ENCODE data around the gene PERM1.
"Not testable (repeated sequence)": the region's sequence is repeated elsewhere in the genome, so short reads cannot be mapped to it uniquely, and the experiment has no call there.

PERM1 gene

DNA sequence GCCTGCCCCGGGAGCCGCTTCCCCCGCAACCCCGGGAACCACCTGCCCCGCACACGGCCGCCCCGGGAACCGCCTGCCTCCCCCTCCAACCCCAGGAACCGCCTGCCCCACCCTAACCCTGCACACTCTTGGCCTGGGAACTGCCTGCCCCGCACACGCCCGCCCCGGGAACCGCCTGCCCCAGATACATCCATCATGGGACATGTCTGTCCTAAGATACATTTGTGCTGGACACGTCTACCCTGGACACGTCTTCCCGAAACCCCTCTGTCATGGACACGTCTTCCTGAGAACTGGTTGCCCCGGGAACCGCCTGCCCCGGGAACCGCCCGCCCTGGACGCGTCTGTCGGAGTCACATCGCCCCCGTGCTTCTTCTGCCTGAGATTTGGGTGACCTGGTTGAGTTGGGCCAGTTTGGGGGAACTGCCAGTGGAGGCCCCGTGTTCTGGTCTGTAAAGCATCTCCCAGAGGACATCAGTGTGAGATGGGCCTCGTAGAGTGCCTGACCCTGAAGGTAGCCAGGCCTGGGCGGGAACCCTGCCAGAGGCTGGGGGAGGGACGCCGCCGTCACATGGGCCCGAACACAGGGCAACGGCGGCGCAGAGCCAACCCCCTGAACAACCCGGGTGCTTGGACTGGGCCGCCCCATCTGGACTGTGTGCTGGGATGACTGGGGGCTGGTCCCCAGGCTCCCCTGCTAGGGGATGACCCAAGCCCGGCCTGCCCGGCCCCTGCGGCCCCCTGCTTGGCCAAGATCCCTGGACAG, 3.6 kb downstream of the PERM1 start:
- DNase-seq, result no peak

DNA sequence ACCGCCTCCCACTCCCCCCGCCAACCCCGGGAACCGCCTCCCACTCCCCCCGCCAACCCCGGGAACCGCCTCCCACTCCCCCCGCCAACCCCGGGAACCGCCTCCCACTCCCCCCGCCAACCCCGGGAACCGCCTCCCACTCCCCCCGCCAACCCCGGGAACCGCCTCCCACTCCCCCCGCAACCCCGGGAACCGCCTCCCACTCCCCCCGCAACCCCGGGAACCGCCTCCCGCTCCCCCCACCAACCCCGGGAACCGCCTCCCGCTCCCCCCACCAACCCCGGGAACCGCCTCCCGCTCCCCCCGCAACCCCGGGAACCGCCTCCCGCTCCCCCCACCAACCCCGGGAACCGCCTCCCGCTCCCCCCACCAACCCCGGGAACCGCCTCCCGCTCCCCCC, 5.1 kb downstream of the PERM1 start:
- not testable (repeated sequence) for DNase-seq

DNA sequence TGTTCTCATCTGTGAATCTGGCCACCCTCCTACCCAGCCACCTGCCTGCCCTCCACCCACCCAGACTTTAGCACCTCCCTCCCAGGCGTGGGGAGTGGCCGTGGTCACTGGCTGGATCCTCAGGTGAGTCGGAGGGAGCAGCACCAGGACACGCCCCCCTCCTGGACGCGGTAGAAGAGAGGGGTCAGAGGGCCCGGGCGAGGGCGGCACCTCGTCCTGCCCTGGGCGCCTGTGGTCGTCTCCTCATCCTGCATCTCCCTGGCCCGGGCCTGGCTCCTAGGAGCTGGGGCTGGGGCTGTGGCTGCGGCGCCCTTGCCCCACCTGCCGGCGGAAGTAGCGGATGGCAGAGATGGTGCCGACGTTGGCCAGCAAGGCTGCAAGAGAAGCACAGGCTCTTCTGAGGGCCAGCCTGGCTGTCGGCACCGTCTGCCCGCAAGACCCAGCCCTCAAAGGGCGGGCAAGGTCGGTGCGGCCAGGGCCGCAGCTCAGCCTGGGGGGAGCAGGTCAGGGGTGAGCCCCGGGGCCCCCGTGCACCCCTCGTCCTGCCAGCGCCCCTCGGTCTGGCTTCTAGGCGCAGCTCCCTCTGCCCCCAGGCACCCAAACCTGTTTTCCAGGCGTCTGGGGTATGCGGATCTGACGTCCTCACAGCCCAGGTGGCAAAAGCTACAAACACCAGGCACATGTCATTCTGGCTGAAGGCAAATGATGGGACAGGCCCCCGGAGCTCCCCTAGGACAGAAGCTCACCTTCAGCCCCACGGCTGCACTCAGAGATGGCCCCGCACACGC, 5.8 kb downstream of the PERM1 start:
- peak; percentile 62 for DNase-seq

GRCh38 chr1:975365-975764, 6.5 kb downstream of the PERM1 start:
- no peak for DNase-seq

DNA sequence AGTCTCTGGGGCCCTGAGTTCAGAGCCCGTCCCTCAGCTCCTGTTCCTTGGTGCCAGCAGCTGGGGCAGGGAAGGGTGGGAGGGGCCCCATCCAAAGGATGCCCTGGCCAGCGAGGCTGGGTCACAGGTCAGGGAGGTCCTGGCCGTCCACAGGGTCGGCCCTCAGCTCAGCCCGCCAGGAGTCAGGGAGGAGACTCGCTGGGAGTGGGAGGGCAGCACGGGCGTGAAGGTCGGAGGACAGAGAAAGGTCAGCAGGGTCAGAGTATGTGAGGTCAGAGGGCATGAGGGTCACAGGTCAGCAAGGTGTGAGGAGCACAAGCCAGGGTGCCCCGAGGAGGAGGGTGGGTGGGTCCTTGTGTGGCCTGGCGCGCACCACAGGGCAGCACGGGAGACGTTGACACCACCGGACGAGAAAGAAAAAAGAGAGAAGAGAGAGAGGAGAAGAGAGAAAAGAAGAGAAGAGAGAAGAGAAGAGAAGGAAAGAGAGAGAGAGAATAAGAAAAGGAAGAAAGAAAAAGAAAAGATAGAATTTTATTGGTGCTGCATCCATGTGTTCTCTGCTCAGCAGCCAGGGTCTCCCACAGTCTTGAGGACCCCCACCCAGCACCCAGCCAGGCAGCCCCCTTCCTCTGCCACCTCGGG, 7.1 kb downstream of the PERM1 start:
- DNase-seq, result no peak

DNA sequence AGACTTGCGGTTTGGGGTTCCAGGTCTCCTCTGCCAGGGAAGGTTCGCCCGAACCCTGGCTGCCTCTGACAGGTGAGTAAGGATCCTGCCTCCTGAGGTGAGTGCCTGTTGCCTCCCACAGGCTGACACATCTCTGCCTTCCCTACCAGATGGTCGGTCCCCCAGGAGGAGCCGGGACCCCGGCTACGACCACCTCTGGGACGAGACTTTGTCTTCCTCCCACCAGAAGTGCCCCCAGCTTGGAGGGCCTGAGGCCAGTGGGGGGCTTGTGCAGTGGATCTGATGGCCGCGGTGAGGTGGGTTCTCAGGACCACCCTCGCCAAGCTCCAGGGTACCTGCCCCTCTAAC, 7.6 kb downstream of the PERM1 start:
- DNase-seq, result no peak

DNA sequence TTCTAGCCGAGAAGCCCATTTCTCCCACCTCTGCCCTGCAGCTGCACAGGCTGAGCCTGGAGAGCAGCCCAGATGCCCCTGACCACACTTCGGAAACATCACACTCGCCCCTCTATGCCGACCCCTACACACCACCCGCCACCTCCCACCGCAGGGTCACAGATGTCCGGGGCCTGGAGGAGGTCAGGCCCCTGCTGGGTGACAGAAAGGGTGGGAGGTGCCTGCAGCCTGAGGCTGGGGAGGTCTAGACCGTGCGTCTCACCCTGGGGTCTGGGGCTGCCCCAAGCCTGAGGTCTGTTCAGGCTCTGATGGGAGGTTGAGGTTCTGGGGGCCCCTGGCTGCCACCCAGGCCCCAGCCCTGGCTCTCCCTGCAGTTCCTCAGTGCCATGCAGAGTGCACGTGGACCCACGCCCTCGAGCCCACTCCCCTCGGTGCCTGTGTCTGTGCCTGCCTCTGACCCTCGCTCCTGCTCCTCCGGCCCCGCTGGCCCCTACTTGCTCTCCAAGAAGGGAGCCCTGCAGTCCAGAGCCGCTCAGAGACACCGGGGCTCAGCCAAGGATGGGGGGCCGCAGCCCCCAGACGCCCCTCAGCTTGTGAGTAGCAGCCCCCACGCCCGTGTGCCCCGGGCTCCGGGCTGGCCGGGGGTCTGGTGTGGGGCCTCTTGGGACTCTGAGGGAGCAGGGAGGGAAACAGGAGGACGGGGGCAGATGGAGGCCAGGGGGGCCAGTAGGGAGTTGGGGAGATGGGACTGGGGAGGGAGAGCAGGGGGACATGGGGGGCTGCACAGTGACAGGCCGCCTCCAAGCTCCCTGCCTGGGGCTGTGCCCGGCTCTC, 8.2 kb downstream of the PERM1 start:
- DNase-seq, result no peak

DNA sequence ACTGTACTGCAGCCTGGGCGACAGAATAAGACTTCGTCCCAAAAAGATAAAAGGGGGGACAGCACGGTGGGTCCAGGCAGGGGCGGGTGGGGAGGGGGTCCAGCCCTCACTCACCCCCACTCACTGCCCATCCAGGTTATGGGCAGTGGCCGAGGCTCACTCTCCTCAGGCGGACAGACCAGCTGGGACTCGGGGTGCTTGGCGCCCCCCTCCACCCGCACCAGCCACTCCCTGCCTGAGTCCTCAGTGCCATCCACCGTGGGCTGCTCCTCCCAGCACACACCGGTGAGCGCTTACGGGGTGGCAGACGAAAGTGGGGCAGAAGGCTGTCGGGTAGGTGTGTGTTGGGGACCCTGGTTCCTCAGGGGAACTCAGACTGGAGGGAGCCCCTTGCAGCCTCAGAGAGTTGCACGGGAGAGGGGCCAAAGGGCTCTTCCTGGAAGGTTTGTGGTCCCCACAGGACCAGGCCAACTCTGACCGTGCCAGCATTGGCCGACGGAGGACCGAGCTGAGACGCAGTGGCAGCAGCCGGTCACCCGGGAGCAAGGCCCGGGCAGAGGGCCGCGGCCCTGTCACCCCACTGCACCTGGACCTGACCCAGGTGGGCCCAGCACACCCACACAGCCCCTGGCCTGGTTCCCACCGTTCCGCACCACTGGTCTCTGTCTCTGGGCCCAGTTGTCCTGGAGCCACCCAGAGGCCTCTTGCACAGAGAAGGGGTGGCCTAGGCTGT, 9.0 kb downstream of the PERM1 start:
- no peak for DNase-seq

GRCh38 chr1:971751-972506, 10.0 kb downstream of the PERM1 start:
- no peak for DNase-seq

- no peak for DNase-seq
Observed at GRCh38 chr1:970973-971730, 10.7 kb downstream of the PERM1 start.

DNA sequence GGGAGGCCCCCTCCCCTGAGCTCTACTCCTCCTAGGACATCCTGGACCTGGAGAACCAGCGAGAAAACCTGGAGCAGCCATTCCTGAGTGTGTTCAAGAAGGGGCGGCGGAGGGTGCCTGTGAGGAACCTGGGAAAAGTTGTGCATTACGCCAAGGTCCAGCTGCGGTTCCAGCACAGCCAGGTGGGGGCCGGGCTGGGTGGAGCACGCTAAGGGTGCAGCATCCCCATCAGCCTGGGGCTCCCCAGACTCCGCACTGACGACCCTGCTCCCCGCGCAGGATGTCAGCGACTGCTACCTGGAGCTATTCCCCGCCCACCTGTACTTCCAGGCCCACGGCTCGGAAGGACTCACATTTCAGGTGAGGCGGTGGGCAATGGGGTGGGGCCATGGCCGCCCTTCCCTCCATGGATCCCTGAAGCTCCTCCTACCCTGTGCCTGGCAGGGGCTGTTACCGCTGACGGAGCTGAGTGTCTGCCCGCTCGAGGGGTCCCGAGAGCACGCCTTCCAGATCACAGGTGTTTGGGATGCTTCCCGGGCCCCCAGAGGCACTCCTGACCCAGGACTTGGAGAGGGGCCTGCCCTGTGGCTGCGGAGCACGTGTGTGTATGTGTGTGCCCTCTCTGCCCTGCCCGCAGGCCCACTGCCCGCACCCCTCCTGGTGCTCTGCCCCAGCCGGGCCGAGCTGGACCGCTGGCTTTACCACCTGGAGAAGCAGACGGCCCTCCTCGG, 11.5 kb downstream of the PERM1 start:
- DNase-seq, result no peak

DNA sequence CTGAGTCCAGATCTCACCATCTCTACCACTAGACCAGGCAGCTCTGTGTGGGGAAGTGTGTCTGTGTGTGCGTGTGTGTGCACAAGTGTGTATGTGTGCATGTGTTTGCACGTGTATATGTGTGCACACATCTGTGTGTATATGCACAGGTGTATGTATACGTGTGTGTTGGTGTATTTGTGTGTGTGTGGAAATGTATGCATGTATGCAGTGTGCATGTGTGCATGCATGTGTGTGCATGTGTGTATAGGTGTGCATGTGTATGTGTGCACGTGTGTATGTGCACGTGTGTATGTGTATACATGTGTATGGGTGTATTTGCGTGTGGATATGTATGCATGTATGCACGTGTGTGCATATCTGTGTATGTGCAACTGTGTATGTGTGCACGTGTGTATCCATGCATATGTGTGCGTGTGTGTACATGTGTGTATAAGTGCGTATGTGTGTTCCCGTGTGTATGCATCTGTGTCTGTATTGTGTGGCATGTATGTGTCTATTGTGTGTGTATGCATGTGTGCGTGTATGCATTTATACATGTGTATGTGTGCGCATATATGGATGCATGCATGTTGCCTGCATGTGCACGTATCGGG, 12.5 kb downstream of the PERM1 start:
- no peak for DNase-seq

DNA sequence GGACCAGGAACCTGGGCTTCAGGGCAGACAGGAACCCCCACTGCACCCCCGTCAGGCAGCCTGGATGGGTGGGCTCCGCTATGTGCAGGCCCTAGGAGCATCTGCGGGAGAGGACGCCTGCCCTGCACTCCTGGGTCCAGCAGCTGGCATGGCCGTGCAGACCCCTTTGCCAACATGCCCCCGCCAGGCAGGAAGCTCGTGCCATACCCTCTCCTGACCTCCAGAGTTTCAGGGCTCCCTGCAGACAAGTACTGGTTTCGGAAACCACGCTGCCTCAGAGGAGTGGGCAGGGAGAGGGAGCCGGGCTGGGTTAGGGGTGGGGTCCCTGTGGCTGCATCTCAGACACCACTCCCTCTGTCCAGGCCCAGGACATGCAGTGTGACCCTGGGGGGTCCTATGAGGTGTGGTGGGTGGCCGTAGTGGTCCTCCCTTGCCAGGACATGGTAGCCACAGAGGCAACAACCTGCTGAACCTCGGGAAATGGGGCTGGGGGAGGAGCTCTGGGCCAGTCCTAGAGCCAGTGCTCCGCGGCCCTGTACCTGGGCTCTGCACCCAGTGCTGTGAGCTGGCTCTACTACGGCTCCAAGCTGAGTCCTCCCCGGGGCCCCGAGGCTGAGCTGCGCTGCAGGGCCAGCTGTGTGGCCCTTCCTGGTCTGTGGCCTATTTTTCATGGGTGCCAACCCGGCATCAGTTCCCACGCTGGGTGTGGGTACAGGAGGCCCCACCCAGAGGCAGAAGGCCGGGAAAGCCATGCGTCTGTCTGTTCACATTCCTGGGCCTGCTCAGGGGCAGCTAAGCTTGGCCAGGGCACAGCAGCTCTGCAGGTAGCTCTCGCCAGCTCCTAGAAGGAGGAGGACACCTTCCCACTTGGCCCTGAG, 14.2 kb downstream of the PERM1 start:
- no peak for DNase-seq

GRCh38 chr1:966704-967300, 15.1 kb downstream of the PERM1 start:
- peak; percentile 54 for DNase-seq

- DNase-seq, result no peak
Observed at GRCh38 chr1:966135-966703, 15.7 kb downstream of the PERM1 start, which contains the start of gene PLEKHN1. TSS of gene PLEKHN1 (plus strand) at chr1:966482. CDS start at chr1:966532, 50 bp downstream.

- DNase-seq, result no peak
Observed at GRCh38 chr1:965526-966134, 16.3 kb downstream of the PERM1 start.
